Left cardiac atrium (tissue), 4 donors: Measurements from ENCODE around the gene USP34. TPM values are rescaled to one million over a fixed set of nuclear protein-coding genes. Genes with fewer than 3 reads are reported as not detected.
A peak's percentile ranks its signal among the peaks of the same experiment; 100 is the strongest.
"Not testable (repeated sequence)": the region's sequence is repeated elsewhere in the genome, so short reads cannot be mapped to it uniquely, and the experiment has no call there.

Experiments
- ATAC-seq, 2 donors: fragments of 200-7000 bp; cut with Tn5 transposase; one replicate each; pipeline ENCODE4 v1.9.1; 2020; ENCODE audit warnings: mild to moderate bottlenecking in 2 of 2, moderate library complexity in 2 of 2
- DNase-seq: peaks from one replicate; pipeline ENCODE4 v3.0.0-alpha.2; 2020
- intact Hi-C, 2 donors: fragments of 100-400 bp; cut with DNase I; formaldehyde crosslinking; loops; one replicate each; pipeline versions ENCODE4 v1.14.1 to v1.15.1; 2022 to 2023
- total RNA-seq, 2 donors: library from RNA; stranded (reverse); fragmentation: NEBNext Ultra II Directional; extraction: Animal tissue kit (Norgen Biotek cat#: 25700); gene quantifications; one replicate each; pipeline ENCODE4 v1.2.1, GENCODE V29; 2021
- donor health status: DM: no; HTN: yes; CAD: no.
- donor health status: DM: no; HTN: yes; CAD: no; lungs with severe emphysema.
- donor health status: DM: yes; HTN: yes; CAD: no.
- donor health status: Dilated cardiomyopathy.

USP34 gene
- total RNA-seq, 2 donors from 2014 or later: 44.1 to 60.4 TPM

DNA sequence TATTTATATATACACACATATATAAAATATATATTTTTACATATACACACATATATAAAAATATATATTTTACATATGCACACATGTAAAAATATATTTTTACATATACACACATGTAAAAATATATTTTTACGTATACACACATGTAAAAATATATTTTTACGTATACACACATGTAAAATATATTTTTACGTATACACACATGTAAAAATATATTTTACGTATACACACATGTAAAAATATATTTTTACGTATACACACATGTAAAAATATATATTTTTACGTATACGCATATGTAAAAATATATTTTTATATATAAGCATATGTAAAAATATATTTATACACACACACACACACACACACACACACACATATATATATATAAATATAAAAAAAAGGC lies 83.3 kb downstream of the USP34 start:
- intact Hi-C loops, ATAC-seq, DNase-seq: not testable (repeated sequence)

DNA sequence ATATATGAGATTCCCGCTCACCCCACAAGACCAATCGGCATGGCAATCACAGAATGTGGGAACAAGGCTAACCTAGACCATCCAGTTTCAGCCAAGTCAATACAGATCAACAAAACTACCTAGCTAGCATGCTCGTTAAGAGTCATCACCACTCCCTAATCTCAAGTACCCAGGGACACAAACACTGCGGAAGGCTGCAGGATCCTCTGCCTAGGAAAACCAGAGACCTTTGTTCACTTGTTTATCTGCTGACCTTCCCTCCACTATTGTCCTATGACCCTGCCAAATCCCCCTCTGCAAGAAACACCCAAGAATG lies 90.0 kb downstream of the USP34 start:
- ATAC-seq: not testable (repeated sequence)

DNA sequence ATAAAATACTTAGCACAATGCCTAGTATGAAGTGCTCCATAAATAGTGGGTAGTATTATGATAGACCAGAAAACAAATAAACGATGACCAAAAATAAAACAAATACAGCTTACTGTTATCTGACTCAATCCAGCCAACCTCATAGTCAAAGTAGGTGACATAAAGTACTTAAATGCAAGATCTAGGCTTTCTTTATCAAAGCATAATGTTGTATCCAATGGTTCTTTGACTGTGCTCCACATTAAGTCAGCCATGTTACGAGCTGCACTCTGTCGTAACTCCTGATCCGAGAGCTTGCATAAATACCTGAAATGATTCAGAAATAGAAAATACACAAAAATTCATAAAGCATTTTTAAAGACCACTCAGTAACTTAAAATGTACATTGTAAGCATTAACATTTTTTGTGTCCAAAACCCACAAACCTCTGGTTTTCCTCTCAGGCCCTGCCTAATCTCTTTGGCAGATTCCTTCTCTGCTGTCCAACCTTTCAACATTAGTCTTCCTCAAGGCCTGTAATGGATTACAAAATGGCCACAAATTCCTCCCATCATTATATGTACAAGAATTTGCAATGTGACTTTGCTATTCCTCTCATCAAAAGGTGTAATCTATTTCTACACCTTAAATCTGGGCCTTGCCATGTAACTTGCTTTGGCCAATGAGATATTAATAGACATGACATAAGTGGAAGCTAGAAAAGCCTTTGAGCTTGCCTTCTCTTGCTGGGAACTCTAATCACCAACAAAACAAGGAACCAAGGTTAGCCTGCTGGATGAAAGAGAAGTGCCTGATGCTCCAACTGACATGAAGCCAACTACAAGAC lies 90.6 kb downstream of the USP34 start:
- ATAC-seq (peak; percentile 44 to 61), DNase-seq (no peak)
- intact Hi-C loops: no loop called here

More for the DNA sequence above, 90.0 kb downstream of the USP34 start:
- DNase-seq, intact Hi-C loops: not testable (repeated sequence)

DNA sequence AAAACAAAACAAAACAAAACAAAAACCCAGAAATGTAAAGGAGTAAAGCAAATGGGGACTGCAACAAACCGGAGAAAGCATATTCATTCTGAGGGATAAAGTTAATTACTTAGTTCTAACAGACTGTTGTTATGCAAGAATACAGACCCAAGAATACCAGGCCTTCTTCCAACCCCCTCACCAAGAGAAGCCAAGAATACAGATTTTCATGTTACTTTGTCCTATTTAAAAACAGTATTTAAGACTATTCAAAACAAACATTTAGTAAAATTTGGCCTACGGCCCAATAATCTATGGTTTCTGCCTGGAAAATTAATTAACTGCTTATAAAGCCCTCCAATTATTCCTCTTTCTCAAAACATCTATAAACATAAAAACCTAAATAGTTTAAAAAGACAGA lies 91.4 kb downstream of the USP34 start:
- DNase-seq: no peak
- ATAC-seq: no peak
- intact Hi-C loops: no loop called here

DNA sequence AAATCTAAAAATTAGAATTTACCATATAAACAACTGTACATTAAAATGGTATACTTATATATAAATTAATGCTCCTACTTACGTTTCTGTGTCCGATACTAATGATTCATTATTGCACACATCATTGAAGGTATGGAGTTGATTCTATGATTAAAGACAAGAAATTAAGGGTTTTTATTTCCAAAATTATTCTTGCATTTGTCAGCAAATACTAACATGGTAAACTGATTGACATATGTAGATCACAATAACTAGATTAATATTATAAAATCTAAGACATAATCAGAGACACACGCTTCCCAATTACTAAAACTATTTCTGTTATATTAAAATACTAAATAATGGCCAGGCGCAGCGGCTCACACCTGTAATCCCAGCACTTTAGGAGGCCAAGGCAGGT lies 92.6 kb downstream of the USP34 start:
- no peak for ATAC-seq
- intact Hi-C loops: no loop called here
- no peak for DNase-seq

DNA sequence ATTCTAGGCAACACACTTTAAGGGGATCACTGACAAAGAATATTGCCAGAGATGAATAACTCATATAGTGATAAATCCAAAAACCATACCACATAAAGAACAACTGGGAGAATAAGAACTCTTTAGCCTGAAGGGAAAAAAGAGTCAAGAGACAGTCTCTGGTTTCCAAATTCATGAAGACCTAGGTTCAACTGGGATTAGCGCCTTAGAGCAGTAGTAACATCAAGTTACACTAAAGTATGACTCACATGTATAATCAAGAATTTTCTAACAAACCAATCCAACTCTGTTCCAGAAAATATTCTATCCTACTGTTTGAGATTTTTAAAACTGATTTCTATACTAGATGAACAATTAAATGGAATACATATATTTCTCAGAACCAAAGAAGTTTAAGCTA lies 93.8 kb downstream of the USP34 start:
- DNase-seq: no peak
- ATAC-seq: no peak
- intact Hi-C loops: no loop called here

DNA sequence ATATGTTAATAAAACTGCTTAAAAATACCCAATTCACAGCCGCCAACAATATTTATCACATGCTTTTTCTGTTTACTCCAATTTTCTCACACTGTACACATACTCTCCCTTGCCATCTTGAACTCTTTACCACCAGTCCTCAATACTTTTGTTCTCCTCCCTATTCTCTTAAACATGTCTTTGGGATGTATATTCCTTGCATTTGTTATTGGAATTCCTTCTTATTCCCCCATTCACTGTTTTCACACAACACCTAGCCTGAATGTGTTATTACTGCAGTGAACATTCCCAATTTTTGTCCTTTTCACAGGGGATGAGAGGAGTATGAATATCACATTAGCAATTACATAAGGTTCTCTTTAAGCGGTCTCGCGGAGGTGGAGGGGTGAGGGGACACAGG lies 94.7 kb downstream of the USP34 start:
- DNase-seq: no peak
- intact Hi-C loops: no loop called here
- no peak for ATAC-seq

DNA sequence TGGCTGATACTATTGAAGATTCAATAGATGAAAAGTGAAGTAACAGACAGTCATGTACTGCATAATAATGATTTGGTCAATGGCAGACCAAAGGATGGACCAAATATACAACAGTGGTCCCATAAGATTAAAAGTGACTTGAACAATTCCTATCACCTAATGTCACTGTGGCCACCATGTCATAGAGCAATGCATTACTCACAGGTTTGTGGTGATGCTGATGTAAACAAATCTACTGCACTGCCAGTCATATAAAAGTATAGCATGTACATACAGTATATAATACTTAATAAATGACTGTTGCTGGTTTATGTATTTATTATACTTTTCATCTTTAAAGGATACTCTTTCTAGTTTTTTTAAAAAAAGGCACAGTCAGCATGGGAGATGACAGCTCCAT lies 99.9 kb downstream of the USP34 start:
- intact Hi-C loops: no loop called here
- no peak for ATAC-seq
- DNase-seq: no peak

DNA sequence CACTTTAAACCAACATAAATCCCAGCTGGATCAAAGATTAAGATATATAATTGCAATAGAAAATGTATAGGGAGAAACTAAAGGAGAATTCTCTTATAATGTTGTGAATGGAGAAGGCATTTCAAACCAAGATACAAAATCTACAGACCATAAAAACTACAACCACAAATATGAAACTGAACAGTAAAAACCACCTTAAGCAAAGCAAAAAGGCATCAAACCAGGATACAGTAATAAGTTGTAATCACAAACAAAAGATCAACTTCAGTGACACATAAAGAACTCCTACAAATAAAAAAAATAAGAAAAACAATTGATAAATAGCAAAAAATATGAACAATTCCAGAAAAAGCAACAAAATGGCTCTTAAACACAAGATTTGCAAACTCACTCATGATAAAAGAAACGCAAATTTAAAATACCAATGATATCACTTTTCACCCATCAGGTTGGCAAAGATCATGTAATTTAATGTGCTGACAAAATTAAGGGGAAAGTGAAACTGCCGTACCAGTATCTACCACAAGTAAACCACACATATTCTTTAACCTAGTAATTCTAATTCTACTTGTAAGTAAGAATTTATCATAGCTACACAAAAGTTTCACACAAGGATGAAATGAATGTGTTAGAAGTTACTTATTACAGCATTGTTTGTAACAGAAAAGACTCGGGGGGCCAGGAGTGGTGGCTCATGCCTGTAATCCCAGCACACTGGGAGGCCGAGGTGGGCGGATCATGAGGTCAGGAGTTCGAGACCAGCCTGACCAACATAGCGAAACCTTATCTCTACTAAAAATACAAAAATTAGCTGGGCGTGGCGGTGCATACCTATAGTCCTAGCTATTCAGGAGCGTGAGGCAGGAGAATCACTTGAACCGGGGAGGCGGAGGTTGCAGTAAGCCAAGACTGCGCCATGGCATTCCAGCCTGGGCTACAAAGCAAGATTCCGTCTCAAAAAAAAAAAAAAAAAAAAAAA lies 101.9 kb downstream of the USP34 start:
- ATAC-seq: no peak
- no peak for DNase-seq
- intact Hi-C loops: no loop called here

DNA sequence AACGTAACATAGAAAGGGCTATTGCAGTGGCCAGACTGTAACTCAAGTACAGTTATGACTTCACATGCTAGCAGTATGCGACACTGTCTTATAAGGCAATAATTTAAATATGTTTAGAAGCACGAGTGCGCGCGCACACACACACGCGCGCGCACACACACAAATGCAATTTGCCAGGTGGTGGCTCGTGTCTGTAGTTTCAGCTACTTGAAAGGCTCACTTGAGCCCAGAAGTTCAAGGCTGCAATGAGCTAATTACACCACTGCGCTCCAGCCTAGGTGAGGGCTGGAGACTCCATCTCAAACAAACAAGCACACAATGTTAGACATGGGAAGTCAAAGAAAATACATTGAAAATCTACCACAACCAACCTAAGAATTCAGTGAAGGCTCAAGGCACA lies 103.7 kb downstream of the USP34 start:
- DNase-seq (no peak), ATAC-seq (no peak)
- intact Hi-C loops: no loop called here

DNA sequence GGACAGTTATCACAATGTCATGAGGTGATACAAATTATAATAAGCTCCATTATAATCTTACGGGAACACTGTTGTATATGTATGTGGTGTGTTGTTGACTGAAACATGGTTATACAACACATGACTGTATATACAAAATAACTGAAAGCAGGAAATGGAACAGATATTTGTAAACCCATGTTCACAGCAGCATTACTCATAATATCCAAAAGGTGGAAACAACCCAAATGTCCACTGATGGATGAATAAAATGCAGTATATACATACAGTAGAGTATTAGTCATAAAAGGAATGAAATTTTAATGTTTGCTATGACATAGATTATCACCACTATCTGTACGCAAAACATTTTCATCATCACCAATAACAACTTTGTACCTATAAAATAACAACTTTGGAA lies 107.3 kb downstream of the USP34 start:
- no peak for ATAC-seq
- DNase-seq: no peak
- intact Hi-C loops: no loop called here

DNA sequence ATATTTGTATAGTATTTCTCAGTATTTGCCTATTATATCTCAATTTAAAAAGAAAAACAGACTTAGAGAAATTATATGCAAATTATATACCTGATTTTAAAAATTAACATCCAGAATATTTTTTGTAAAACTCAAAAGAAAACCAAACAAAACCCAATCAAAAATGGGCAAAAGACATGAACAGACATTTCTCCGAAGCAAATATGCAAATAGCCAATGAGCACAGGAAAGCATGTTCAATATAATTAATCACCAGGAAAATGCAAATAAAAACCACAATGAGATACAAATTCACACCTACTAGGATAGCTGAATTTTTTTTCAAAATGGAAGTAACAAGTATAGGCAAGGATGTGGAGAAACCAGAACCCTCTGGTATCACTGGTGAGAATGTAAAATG lies 108.0 kb downstream of the USP34 start:
- DNase-seq (no peak), ATAC-seq (no peak)
- intact Hi-C loops: no loop called here

DNA sequence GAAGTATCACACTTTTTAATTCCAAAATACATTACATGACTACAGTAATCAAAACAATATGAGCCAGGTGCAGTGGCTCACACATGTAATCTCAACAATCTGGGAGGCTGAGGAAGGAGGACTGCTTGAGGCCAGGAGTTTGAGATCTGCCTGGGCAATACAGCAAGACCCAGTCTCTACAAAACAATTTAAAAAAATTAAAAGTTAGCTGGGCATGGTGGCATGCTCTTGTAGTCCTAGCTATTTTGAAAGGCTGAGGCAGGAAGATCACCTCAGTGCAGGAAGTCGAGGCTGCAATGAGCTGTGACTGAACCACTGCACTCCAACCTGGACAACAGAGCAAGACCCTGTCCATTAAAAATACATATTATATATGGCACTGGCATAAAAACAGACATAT lies 109.8 kb downstream of the USP34 start:
- ATAC-seq (no peak), DNase-seq (no peak)
- intact Hi-C loops: no loop called here

DNA sequence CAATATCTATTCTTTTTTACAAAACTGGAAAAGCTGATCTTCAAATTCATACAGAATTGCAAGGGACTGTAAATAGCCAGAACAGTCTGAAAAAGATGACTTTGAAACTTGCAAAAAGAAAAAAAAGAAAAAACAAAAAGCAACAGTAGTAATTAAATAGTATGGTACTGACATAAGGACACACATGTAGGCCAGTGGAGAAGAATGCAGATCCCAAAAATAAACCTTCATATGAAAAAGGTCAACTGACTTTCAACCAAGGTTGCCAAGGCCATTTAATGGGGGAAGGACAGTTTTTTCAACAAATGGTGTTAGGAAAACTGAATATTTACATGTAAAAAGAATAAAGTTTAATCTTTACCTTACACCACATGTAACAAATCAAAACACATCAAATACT lies 111.8 kb downstream of the USP34 start:
- intact Hi-C loops: no loop called here
- ATAC-seq: peak in 1 of 2 donors; percentile 27

DNA sequence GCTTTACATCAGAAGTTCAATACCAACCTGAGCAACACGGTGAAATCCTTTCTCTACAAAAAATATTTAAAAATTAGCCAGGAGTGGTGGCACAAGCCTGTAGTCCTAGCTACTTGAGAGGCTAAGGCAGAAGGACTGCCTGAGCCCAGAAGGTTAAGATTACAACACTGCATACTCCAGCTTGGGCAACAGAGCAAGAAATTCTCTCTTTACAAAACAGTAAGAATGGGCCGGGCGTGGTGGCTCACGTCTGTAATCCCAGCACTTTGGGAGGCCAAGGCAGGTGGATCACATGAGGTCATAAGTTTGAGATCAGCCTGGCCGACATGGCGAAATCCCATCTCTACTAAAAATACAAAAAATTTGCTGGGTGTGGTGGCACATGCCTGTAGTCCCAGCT lies 113.2 kb downstream of the USP34 start:
- intact Hi-C loops: no loop called here
- no peak for DNase-seq
- ATAC-seq: no peak

More for the DNA sequence above, 111.8 kb downstream of the USP34 start:
- no peak for DNase-seq

DNA sequence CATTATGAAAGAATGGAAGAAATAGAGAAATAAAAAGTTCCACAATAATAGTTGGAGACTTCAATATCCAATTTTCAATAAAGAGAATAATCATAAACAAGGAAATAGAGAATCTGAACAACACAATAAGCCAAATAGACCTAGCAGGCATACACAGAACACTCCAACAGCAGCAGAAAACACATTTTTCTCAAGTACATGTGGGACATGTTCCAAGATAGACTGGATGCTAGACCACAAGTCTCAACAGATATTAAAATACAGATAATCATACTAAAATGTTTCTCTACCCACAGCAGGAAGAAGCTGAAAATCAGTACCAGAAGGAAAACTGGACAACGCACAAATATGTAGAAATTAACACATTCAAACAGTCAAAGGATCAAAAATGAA lies 113.9 kb downstream of the USP34 start:
- no peak for DNase-seq
- ATAC-seq: peak in 1 of 2 donors; percentile 29
- intact Hi-C loops: no loop called here

DNA sequence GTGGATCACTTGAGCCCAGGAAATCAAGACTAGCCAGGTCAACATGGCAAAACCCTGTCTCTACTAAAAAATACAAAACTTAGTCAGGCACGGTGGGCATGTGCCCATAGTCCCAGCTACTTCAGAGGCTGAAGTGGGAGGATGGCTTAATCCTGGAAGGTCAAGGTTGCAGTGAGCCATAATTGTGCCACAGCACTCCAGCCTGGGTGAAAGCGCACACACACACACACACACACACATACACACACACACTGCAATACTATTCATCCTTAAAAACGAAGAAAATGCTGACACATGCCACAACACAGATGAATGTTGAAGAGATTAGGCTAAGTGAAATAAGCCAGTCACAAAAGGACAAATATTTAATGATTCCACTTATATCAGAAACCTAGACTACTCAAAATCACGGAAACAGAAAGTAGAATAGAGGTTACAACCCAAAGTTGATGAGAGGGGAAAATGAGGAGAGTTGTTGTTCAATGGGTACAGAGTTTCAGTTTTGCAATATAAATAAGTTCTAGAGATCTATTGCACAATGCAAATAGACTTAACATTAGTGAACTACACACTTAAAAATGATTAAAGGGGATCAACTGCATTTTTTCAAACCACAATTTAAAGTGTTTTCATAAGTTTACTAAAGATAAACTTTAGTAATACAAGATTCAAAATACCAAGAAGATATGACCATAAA lies 114.5 kb downstream of the USP34 start:
- DNase-seq: no peak
- intact Hi-C loops: no loop called here
- ATAC-seq: no peak

DNA sequence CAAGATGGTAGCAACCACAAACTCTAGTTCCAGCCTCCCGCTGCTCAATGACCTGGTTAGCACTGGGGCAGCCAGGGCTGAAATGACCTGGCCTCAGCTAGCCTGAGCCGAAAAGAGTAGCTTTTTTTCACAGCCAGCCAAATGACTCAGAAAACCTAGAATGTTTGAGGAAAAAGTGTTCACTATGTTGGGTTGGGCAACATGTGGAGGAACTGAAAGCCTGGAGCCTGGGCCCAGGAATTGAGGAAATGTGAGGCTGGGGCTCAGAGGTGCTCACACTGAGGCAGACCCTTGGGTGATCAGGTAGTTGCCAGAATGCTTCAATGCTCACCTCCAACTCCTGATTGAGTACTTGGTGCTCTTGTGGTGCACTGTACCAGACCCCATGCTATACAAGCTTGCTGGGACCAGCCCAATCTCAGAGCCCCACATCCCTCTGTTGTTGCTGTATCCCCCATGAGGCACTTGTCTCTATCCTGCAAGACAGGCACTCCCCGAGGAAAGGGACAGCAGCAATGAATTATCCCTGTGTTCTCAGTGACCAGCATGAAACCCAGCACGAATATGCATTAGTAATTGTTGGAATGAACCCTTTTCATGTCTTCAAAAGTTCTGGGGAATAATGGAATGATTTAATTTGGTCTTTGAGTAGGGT lies 116.2 kb downstream of the USP34 start:
- ATAC-seq: no peak
- DNase-seq: no peak
- intact Hi-C loops: no loop called here

DNA sequence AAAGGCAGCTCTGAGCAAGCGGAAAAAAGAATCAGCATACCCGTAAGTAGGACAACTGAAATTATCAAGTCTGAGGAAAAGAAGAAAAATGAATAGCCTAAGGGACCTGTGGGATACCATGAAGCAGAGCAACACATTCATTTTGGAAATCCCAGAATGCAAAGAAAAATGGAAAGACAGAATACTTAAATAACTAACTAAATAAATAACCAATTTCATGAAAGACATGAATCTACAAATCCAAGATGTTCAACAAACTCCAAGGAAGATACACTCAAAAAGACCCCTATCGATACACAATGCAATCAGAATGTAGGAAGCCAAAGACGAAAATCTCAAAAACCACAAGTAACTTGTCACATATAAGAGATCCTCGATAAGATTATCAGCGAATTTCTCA lies 117.0 kb downstream of the USP34 start:
- ATAC-seq (no peak), DNase-seq (no peak)
- intact Hi-C loops: no loop called here
